Breast epithelium (tissue), 3 donors: ENCODE results near the gene TPD52L1.

Source experiments
- CTCF ChIP-seq, 3 donors: fragments of 450-650 bp; IDR thresholded peaks; one replicate each; pipeline ENCODE4 v1.5.1; 2016 to 2017; ENCODE audit warnings: antibody characterized with exemption in 3 of 3, mild to moderate bottlenecking in 3 of 3, moderate library complexity in 3 of 3
- POLR2A ChIP-seq: fragments of 450-650 bp; IDR thresholded peaks from one replicate; pipeline ENCODE4 v1.6.1; 2016; ENCODE audit warnings: antibody characterized with exemption, mild to moderate bottlenecking, moderate library complexity
- POLR2AphosphoS5 ChIP-seq, 3 donors: sonication (generic); formaldehyde crosslinking; IDR thresholded peaks; one replicate each; pipeline ENCODE4 v1.6.1; 2017; ENCODE audit warnings: antibody characterized with exemption in 3 of 3

GRCh38 chr6:125193208-125193607 lies 39.6 kb downstream of the TPD52L1 start:
- no peak for TF ChIP-seq CTCF (IDR thresholded peaks at IDR 0.05)
- no peak for TF ChIP-seq POLR2AphosphoS5 (IDR thresholded peaks at IDR 0.05)
- no peak for TF ChIP-seq POLR2A
